Vagina (tissue), 2 donors: Measurements from ENCODE around the gene AURKAIP1.

Experiments used
- POLR2A ChIP-seq, 2 donors: fragments of 450-650 bp; IDR thresholded peaks; one replicate each; pipeline ENCODE4 v1.6.1; 2017; ENCODE audit warnings: antibody characterized with exemption in 2 of 2, mild to moderate bottlenecking in 2 of 2, moderate library complexity in 2 of 2
- POLR2AphosphoS5 ChIP-seq, 2 donors: sonication (generic); formaldehyde crosslinking; IDR thresholded peaks; one replicate each; pipeline ENCODE4 v1.9.0; 2017; ENCODE audit warnings: antibody characterized with exemption in 2 of 2, mild to moderate bottlenecking in 2 of 2, low read depth in 1 of 2; ENCODE audit not compliant: insufficient read depth in 1 of 2
- TF ChIP-seq, protein P1 (sequence below), 3 experiments: fragments of 450-650 bp in 2 of 3; fragments of 200-600 bp in 1 of 3; sonication (generic) in 1 of 3; IDR thresholded peaks; one replicate each; pipeline ENCODE4 v1.5.1; 2017 to 2019; ENCODE audit warnings: antibody characterized with exemption in 3 of 3, mild to moderate bottlenecking in 2 of 3, moderate library complexity in 2 of 3

GRCh38 chr1:1361233-1361981 is 13.6 kb downstream of the AURKAIP1 start:
- TF ChIP-seq, protein P1, sequence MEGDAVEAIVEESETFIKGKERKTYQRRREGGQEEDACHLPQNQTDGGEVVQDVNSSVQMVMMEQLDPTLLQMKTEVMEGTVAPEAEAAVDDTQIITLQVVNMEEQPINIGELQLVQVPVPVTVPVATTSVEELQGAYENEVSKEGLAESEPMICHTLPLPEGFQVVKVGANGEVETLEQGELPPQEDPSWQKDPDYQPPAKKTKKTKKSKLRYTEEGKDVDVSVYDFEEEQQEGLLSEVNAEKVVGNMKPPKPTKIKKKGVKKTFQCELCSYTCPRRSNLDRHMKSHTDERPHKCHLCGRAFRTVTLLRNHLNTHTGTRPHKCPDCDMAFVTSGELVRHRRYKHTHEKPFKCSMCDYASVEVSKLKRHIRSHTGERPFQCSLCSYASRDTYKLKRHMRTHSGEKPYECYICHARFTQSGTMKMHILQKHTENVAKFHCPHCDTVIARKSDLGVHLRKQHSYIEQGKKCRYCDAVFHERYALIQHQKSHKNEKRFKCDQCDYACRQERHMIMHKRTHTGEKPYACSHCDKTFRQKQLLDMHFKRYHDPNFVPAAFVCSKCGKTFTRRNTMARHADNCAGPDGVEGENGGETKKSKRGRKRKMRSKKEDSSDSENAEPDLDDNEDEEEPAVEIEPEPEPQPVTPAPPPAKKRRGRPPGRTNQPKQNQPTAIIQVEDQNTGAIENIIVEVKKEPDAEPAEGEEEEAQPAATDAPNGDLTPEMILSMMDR (IDR thresholded peaks at IDR 0.05): no peak
- TF ChIP-seq POLR2A (IDR thresholded peaks at IDR 0.05) (no peak), POLR2AphosphoS5 (IDR thresholded peaks at IDR 0.05; ENCODE audit: insufficient read depth in 1 of 2, low read depth in 1 of 2) (no peak)
